NCI-H446 treated with DMSO at 0.1 percent for 48 hours (cell line): ENCODE data around the gene DVL2.

Experiments
- DNase-seq: peaks from one replicate; lab custom pipeline; 2025; lab: John Stamatoyannopoulos, UW

The DVL2 gene

DNA sequence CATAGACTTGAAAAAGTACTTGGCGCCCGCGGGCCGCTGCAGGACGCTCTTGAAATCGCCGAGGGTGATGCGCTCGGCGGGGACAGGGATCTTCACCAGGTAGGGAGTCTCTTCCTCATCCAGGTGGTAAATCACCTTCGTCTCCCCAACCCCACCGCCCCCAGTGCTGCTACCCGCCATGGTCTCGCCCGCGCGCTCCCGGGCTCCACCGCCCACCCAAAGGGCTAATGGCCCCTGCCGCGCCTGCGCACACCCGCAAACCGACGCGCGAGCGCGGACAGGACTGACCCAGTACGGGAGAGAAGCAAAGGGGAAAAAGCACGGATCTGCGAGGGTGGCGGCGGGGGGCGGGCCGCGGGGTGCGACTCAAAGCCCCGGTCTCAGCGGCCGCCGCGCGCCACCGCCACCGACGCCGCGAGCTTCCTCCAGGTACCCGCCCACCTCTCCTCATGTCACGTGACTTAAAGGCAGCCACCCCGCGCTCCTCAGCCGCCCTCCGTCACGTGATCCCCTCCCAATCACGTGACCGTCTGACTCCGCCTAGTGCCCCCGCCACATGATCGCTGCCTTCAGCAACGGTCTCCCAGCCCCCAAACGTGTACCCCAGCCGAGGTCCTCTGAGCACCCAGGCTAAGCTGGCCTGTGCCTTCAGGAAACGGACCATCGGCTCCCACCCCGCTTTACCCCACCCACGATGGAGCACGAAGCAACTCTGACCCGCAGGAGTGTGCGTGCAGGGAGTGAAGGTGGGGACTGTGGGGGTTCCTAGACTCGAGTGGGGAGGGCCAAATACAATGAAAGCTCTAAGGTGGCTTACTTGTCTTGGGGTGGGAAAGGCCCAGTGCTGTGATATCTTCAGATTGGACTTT lies at the start of gene DVL2:
Gene DVL2, minus strand, starts transcription at position 435 of the 869 bp plus-strand sequence. Its CDS starts 255 bp downstream, at position 180.
- peak; percentile 87 for DNase-seq

DNA sequence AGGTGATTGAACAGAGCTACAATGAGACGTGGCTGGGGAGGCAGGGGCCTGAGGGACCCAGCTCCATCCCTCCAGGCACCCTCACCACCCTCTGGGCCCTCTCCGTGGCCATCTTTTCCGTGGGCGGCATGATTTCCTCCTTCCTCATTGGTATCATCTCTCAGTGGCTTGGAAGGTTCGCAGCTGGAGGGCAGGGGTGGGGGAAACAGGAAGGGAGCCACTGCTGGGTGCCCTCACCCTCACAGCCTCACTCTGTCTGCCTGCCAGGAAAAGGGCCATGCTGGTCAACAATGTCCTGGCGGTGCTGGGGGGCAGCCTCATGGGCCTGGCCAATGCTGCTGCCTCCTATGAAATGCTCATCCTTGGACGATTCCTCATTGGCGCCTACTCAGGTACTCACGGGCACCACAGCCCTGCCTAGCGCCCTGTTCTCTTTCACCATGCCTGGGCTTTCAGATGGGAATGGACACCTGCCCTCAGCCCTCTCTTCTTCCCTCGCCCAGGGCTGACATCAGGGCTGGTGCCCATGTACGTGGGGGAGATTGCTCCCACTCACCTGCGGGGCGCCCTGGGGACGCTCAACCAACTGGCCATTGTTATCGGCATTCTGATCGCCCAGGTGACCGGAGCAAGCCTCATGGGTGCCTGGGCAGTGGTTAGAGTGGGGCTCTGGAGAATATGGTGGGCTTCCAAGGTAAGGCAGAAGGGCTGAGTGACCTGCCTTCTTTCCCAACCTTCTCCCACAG lies 49.3 kb upstream of the DVL2 start:
- DNase-seq: no peak

- no peak for DNase-seq
Observed at GRCh38 chr17:7282752-7283321, 48.5 kb upstream of the DVL2 start.

GRCh38 chr17:7281953-7282751 lies 47.8 kb upstream of the DVL2 start:
- no peak for DNase-seq

GRCh38 chr17:7281074-7281952 lies 47.0 kb upstream of the DVL2 start, which contains the start of gene SLC2A4:
TSS of gene SLC2A4 (plus strand) at chr17:7281718. CDS start at chr17:7281935, 217 bp downstream.
- peak; percentile 83 for DNase-seq

GRCh38 chr17:7280519-7281073 lies 46.3 kb upstream of the DVL2 start:
- DNase-seq: peak; percentile 45

DNA sequence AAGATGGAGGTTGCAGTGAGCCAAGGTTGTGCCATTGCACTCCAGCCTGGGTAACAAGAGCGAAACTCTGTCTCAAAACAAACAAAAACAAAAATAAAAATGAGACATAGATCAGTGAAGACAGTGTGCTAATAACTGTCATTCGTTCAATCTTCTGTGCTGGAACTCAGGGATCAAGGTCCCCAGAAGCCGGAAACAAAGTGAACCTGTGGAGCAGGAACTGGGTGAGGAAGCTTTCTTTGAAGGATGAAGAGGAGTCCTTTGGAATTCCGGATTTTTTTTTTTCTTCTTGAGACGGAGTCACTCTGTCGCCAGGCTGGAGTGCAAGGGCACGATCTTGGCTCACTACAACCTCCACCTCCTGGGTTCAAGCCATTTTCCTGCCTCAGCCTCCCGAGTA lies 45.1 kb upstream of the DVL2 start:
- DNase-seq: no peak

DNA sequence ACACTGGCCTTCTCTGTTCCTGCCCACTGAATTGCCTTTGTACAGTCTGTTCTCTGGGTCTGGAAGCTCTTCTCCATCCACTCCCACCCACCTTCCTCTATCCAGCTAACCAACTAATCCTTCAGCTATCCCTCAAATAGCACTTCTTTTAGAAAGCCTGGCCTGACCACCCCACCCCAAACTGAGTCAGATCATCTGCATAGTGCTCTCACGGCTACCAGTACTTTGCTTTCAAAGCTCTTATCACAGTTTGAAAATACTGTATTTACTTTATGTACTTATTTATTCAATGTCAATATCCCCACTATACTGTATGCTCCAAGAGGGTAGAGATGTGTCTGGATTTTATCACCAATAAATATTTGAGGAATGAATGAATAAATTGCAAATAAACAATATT lies 32.5 kb upstream of the DVL2 start:
- no peak for DNase-seq

DNA sequence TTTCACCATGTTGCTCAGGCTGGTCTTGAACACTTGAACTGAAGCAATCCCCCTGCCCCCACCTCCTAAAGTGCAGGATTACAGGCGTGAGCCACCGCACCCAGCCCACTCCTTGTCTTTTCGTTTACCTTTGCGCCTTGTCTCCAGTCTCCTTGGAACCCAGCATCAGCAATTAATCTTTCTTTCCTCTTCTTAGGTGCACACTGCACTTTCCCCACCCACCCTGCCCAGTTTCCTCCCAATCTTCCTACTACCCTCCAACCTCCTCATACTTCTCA lies 29.4 kb upstream of the DVL2 start:
- DNase-seq: no peak

DNA sequence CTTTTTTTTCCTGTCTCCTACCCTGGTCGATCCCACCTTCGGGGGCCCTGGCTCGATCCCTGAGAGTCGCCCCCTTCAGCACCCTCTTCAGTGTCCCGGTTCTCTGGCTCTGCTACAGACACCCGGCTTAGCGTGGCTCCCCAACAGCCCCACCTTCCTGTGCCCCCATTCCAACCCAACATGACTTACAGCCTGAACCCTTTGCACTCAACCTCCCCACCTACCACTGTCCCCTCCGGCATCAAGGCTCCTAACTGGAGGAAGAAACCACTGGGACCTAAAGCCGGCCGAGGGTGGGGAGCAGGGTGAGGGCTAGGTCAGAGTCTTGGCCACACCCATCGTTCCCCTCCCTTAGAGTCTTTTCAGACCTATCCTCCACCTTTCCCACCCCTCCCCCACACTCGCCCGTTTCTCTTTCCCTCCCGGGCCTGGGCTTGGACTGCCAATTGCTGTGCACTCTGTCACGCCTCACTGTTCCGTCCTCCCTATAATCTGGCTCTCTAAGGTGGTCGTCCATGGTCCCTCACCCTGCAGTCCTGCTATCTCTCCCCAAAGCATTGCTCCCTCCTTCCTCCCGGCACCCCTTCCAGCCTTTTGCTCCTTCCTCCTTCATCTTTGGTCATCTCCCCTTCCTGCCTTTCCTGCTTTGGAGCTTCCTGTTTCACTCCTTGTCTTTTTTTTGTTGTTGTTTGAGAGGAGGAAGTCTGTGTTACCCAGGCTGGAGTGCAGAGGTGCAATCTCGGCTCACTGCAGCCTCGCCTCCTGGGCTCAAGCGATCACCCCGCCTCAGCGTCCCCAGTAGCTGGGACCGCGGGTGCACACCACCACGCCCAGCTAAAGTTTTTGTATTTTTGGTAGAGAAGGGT lies 28.9 kb upstream of the DVL2 start:
- no peak for DNase-seq

DNA sequence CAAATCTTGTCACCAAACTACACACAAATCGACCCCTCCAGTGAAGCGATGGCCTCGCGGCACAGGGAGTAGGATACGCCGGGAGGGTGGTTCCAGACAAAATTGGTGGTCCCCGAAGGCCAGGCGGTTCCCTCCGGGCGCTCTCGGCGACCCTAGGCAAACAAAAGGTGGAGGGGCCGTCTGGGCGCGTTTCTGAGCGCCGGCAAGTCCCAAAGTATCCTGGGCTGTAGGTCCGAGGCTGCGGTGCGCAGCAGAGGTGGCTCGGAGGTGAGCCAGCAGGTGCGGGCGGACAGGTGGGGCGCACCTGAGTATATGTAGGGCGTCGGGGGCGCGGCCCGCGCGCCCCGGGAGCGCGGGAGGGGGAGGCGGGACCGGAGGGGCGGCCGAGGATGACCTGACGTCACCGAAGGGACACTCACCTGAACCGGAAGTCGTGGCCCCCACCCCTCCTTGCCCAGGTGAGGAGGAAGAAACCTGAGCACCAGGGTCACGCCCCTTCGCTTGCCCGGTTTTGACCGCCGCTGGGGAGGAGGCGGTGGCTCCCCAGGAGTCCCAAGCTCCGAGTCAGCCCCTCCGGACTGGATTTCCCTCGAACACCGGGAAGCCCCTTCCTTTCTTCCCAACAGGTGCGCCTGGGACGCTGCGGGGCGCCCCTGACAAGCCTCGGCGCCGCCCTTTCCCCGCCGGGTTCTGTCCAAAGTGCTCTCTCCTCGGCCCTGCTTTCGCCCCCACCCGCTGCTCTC lies 28.0 kb upstream of the DVL2 start, which contains the start of gene CLDN7:
Gene CLDN7, minus strand, starts transcription at position 287 of the 743 bp plus-strand sequence. CDS start 435 bp downstream, outside the sequence.
- DNase-seq: no peak

DNA sequence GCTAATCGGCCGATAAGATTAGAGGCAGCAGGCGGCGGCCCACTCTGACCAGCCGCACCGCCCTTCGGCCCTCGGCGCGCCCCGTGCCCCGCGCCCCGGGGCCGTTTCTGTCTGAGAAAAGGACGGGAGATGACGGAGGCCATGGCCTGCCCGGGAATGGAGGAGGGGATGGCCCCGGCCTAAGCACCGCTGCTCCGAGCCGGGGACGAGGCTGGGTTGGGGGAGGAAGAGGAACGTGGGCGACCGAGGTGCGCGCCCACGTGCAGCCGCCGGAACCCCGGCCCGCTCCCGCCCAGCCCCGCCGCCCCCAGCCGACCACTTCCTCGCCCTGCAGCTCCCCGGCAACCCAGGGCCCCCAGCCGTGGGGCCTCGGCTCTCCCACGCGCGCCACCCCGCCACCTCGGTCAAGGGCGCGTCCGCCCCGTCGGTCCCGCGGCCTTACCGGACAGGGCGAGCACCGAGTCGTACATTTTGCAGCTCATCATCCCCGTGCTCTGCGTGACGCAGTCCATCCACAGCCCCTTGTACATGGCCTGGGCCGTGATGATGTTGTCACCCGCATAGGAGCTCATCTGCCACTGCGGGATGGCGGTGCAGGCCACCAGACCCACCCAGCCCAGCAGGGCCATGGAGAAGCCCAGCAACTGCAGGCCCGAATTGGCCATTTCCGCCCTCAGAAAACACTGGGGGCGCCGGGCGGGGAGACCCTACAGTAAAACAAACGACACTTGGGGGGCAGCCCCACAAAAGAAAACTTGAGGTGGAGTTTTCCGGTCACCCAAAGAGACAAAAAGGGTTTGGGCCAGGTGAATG lies 27.3 kb upstream of the DVL2 start:
- DNase-seq: no peak

- no peak for DNase-seq
Observed at GRCh38 chr17:7260651-7261378, 26.5 kb upstream of the DVL2 start.

- DNase-seq: no peak
Observed at GRCh38 chr17:7260151-7260550, 25.8 kb upstream of the DVL2 start.

DNA sequence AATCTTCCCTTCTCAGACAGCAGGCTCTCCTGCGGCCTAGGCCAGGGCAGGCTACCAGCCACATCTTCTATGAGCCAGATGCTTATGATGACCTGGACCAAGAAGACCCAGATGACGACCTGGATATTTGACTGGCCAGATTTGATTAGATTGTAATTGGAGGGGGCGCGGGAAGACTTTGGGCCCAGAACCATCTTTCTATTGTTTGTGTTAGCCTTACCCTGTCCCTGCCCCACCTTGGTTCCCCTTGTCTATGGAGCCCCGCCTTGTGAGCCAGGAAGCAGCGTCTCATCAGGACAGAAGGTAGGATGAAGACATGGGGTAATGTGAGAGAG lies 25.2 kb upstream of the DVL2 start:
- DNase-seq: no peak

GRCh38 chr17:7258731-7259554 lies 24.6 kb upstream of the DVL2 start:
- no peak for DNase-seq
